ENCODE data around the gene FBRSL1. TPM values are rescaled to one million over a fixed set of nuclear protein-coding genes. Genes with fewer than 3 reads are reported as not detected.
A peak's percentile ranks its signal among the peaks of the same experiment; 100 is the strongest.

Gene FBRSL1
- total and polyA plus RNA-seq, 2 donors (not counting 3 experiments of a cell fraction or from before 2014, with no cell fraction given) = 19.3 to 79.8 TPM

- Histone ChIP-seq H3K27me3 (ENCODE audit: control insufficient read depth in 2 of 2, insufficient read depth in 2 of 2, low read length in 2 of 2) (peaks cover 0 to 10% of the 10 kb centered on the region in 2 experiments), H3K79me2 (ENCODE audit: control insufficient read depth, insufficient read depth, low read length) (peaks cover 38% of the 10 kb centered on the region), H3K4me3 (replicated peaks in 1 of 3; ENCODE audit: insufficient read depth in 1 of 3, low read depth in 1 of 3, low read length in 3 of 3) (no peak overlapping the region), H3K9me3 (replicated peaks; ENCODE audit: control insufficient read depth, insufficient read depth, low read length) (no peaks in the 10 kb centered on the region), H3K9ac (replicated peaks; ENCODE audit: extremely low read depth, insufficient read depth, low read length) (peak overlapping the region; percentile 14), H3K9me1 (replicated peaks; ENCODE audit: control insufficient read depth, extremely low read depth, insufficient read depth, low read length) (no peaks in the 10 kb centered on the region), H3K27ac (ENCODE audit: insufficient read depth, low read depth, low read length) (peak overlapping the region; percentile 48), H4K20me1 (replicated peaks; ENCODE audit: control insufficient read depth, extremely low read depth, insufficient read depth, low read length) (no peaks in the 10 kb centered on the region), H3K36me3 (ENCODE audit: control insufficient read depth in 2 of 2, extremely low read depth in 1 of 2, insufficient read depth in 2 of 2, low read length in 2 of 2) (peaks cover 0 to 5% of the 10 kb centered on the region in 2 experiments), H3K4me1 (ENCODE audit: control insufficient read depth, extremely low read depth, insufficient read depth, low read length) (peaks cover 16% of the 10 kb centered on the region), H3K4me2 (ENCODE audit: insufficient read depth, low read length) (peak overlapping the region; percentile 26), H2AFZ (ENCODE audit: low read depth, low read length) (no peak overlapping the region)
- dilution Hi-C loops (cut with MboI; ENCODE audit: extremely low pct_ligation_motif_present, low sequenced_read_pairs) (no loop called here), intact Hi-C loops (cut with micrococcal nuclease) (loop anchor here (1.0 to 5.0 kb wide), 2 partner anchors 16 to 91 kb away; partner anchors contain the start of gene FBRSL1)
- DNase-seq (ENCODE audit: low read depth, low spot score) = peak; percentile 85
- CTCF ChIA-PET = interaction anchor here (0.9 to 3.9 kb wide), 8 partner anchors 11 to 108 kb away, joined by 3 to 15 read pairs (median 4); no protein-coding TSS in a partner anchor
- POLR2A ChIA-PET = no interaction called here
- peak; percentile 85 for FAIRE-seq
- no peak for TF ChIP-seq POLR2A (IDR thresholded peaks at IDR 0.05; ENCODE audit: low read depth, low read length)
- TF ChIP-seq POLR2AphosphoS5 (IDR thresholded peaks at IDR 0.05; ENCODE audit: insufficient read depth, low read depth, low read length) = peak; percentile 55
- TF ChIP-seq EZH2 (IDR thresholded peaks at IDR 0.05; ENCODE audit: borderline replicate concordance, low read depth, low read length, severe bottlenecking) = no peak
- TF ChIP-seq GATA2 (IDR thresholded peaks at IDR 0.05; ENCODE audit: insufficient read depth, insufficient read length, low read depth, low read length) = no peak
- no peak for TF ChIP-seq FOS (IDR thresholded peaks at IDR 0.05; ENCODE audit: borderline replicate concordance, insufficient read depth, low read length)
- TF ChIP-seq, protein P1, sequence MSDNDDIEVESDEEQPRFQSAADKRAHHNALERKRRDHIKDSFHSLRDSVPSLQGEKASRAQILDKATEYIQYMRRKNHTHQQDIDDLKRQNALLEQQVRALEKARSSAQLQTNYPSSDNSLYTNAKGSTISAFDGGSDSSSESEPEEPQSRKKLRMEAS (IDR thresholded peaks at IDR 0.05; ENCODE audit: insufficient read depth, insufficient read length) = peak; percentile 20
- BruUV-seq (replicated peaks) = no TSS peak
Observed at GRCh38 chr12:132506328-132507160, 16.6 kb downstream of the FBRSL1 start.
